Glutamatergic neuron (in vitro differentiated cells): ENCODE data around the gene CENPQ. TPM values are rescaled to one million over a fixed set of nuclear protein-coding genes. Genes with fewer than 3 reads are reported as not detected.

ENCODE experiments used
- DNase-seq: peaks from one replicate; pipeline ENCODE4 v3.0.0; 2022
- H3K27ac Mint-ChIP-seq: one replicate; pipeline ENCODE4 v1.8.0; 2020; ENCODE audit warnings: mild to moderate bottlenecking, mixed read lengths, inconsistent platforms; ENCODE audit not compliant: unreplicated experiment
- H3K27me3 Mint-ChIP-seq: one replicate; pipeline ENCODE4 v1.8.0; 2020; ENCODE audit warnings: mild to moderate bottlenecking, moderate library complexity, mixed read lengths, inconsistent platforms; ENCODE audit not compliant: unreplicated experiment
- H3K36me3 Mint-ChIP-seq: one replicate; pipeline ENCODE4 v1.8.0; 2020; ENCODE audit warnings: mild to moderate bottlenecking, mixed read lengths, inconsistent platforms; ENCODE audit not compliant: unreplicated experiment
- H3K4me1 Mint-ChIP-seq: one replicate; pipeline ENCODE4 v1.8.0; 2020; ENCODE audit warnings: mild to moderate bottlenecking, low read depth, mixed read lengths, inconsistent platforms; ENCODE audit not compliant: unreplicated experiment
- H3K4me3 Mint-ChIP-seq: one replicate; pipeline ENCODE4 v1.8.0; 2020; ENCODE audit warnings: mild to moderate bottlenecking, mixed read lengths, inconsistent platforms; ENCODE audit not compliant: unreplicated experiment
- H3K9me3 Mint-ChIP-seq: one replicate; pipeline ENCODE4 v1.8.0; 2020; ENCODE audit warnings: mild to moderate bottlenecking, moderate library complexity, mixed read lengths, inconsistent platforms; ENCODE audit not compliant: unreplicated experiment
- CTCF ChIP-seq: fragments of 200-600 bp; sonication (generic); IDR thresholded peaks from one replicate; pipeline ENCODE4 v1.5.0; 2021; ENCODE audit not compliant: partially characterized antibody, unreplicated experiment
- total RNA-seq: library from RNA; stranded (reverse); fragmentation: NEBNext Ultra II Directional; extraction: Animal tissue kit (Norgen Biotek cat#: 25700); gene quantifications from one replicate; pipeline ENCODE4 v1.2.1, GENCODE V29; 2021; ENCODE audit not compliant: unreplicated experiment

Gene CENPQ
- total RNA-seq, 1 donor from 2014 or later: 3.4 TPM

GRCh38 chr6:49514571-49515484 is 51.7 kb downstream of the CENPQ start:
- DNase-seq: no peak
- Mint-ChIP-seq H3K36me3 (no peaks in the 10 kb centered on the region), H3K27me3 (peaks cover 2% of the 10 kb centered on the region), H3K4me3 (no peak overlapping the region), H3K27ac (no peak overlapping the region), H3K9me3 (no peaks in the 10 kb centered on the region), H3K4me1 (no peaks in the 10 kb centered on the region)
- no peak for TF ChIP-seq CTCF

- H3K4me1 Mint-ChIP-seq: no peaks in the 10 kb centered on the region
These were observed 52.4 kb downstream of the CENPQ start for GRCh38 chr6:49515485-49516146.

GRCh38 chr6:49516147-49516505 is 53.0 kb downstream of the CENPQ start:
- H3K9me3 Mint-ChIP-seq: no peaks in the 10 kb centered on the region
- no peak for DNase-seq

More at GRCh38 chr6:49515485-49516146, 52.4 kb downstream of the CENPQ start:
- DNase-seq: no peak
- Mint-ChIP-seq H3K27me3 (peaks cover 4% of the 10 kb centered on the region), H3K27ac (no peak overlapping the region), H3K4me3 (no peak overlapping the region), H3K36me3 (no peaks in the 10 kb centered on the region), H3K9me3 (no peaks in the 10 kb centered on the region)
- TF ChIP-seq CTCF: no peak

GRCh38 chr6:49517919-49518318 is 54.7 kb downstream of the CENPQ start:
- no peak for TF ChIP-seq CTCF
- Mint-ChIP-seq H3K4me1 (no peaks in the 10 kb centered on the region), H3K36me3 (no peaks in the 10 kb centered on the region), H3K4me3 (no peak overlapping the region), H3K27ac (no peak overlapping the region), H3K27me3 (peaks cover 4% of the 10 kb centered on the region), H3K9me3 (no peaks in the 10 kb centered on the region)
- DNase-seq: no peak

More at GRCh38 chr6:49516147-49516505, 53.0 kb downstream of the CENPQ start:
- no peak for TF ChIP-seq CTCF
- Mint-ChIP-seq H3K27me3 (peaks cover 4% of the 10 kb centered on the region), H3K4me1 (no peaks in the 10 kb centered on the region), H3K27ac (no peak overlapping the region), H3K4me3 (no peak overlapping the region), H3K36me3 (no peaks in the 10 kb centered on the region)

GRCh38 chr6:49519660-49520059 is 56.5 kb downstream of the CENPQ start:
- no peak overlapping the region for H3K4me3 Mint-ChIP-seq
- H3K27ac Mint-ChIP-seq: no peak overlapping the region
- no peaks in the 10 kb centered on the region for H3K9me3 Mint-ChIP-seq
- H3K4me1 Mint-ChIP-seq: no peaks in the 10 kb centered on the region
- no peak for TF ChIP-seq CTCF
- H3K27me3 Mint-ChIP-seq: peaks cover 2% of the 10 kb centered on the region
- no peak for DNase-seq
- H3K36me3 Mint-ChIP-seq: no peaks in the 10 kb centered on the region
